Retinal pigment epithelial cell (primary cell): Measurements from ENCODE around the gene CARD9.

Experiments used
- DNase-seq: peaks from one replicate; pipeline ENCODE4 v3.0.0-alpha.2; 2010; ENCODE audit warnings: low read depth
- H3K4me3 ChIP-seq: 2 replicates; pipeline ENCODE4 v1.5.1; 2011; ENCODE audit warnings: mild to moderate bottlenecking, low read length, control low read depth, moderate library complexity
- CTCF ChIP-seq: conservative IDR thresholded peaks from 2 replicates; pipeline ENCODE4 v1.5.1; 2011; ENCODE audit warnings: low read depth, low read length, control low read depth, inconsistent platforms

The CARD9 gene, protein sequence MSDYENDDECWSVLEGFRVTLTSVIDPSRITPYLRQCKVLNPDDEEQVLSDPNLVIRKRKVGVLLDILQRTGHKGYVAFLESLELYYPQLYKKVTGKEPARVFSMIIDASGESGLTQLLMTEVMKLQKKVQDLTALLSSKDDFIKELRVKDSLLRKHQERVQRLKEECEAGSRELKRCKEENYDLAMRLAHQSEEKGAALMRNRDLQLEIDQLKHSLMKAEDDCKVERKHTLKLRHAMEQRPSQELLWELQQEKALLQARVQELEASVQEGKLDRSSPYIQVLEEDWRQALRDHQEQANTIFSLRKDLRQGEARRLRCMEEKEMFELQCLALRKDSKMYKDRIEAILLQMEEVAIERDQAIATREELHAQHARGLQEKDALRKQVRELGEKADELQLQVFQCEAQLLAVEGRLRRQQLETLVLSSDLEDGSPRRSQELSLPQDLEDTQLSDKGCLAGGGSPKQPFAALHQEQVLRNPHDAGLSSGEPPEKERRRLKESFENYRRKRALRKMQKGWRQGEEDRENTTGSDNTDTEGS

GRCh38 chr9:136373300-136374182, at the start of gene CARD9:
CARD9 (minus strand) TSS chr9:136373669; CDS start chr9:136372078, 1,591 bp downstream.
- H3K4me3 ChIP-seq = no peak within 1 kb of the TSS
- DNase-seq = no peak
- no peak for TF ChIP-seq CTCF

DNA sequence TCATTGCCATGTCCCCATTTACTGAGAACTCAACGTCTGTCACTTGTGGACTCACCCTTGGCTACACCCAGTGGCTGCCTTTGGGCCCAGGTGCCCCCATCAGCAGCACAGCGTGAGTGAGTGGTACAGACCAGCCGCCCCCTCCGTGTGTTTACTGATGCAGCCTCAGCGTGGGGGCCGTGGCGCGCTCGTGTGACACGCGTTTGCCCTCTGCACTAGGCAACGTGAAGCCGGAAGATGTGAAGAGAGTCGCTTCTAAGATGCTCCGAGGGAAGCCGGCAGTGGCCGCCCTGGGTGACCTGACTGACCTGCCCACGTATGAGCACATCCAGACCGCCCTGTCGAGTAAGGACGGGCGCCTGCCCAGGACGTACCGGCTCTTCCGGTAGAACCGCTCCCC, 49.4 kb upstream of the CARD9 start:
- no peak for TF ChIP-seq CTCF
- H3K4me3 ChIP-seq = no peak overlapping the region
- no peak for DNase-seq

DNA sequence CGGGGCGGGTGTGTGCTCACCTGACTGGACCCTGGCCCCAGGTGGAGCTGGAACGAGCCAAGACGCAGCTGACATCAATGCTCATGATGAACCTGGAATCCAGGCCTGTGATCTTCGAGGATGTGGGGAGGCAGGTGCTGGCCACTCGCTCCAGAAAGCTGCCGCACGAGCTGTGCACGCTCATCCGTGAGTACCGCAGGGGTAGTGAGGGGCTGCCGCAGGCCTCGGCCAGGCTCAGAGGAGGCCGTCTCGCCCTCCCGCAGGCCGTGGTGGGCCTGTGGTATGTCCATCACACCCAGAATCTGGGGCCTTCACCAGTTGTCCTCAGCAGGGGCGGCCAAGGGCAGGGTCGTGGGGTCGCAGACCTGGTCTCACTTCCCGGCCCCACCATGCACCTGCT, 48.3 kb upstream of the CARD9 start:
- no peak for DNase-seq
- H3K4me3 ChIP-seq = no peak overlapping the region
- TF ChIP-seq CTCF = no peak

GRCh38 chr9:136419092-136419420, 45.6 kb upstream of the CARD9 start:
- DNase-seq = no peak

GRCh38 chr9:136418182-136419091, 45.0 kb upstream of the CARD9 start:
- H3K4me3 ChIP-seq = no peak overlapping the region
- TF ChIP-seq CTCF = no peak
- no peak for DNase-seq

More at GRCh38 chr9:136419092-136419420, 45.6 kb upstream of the CARD9 start:
- H3K4me3 ChIP-seq = no peak overlapping the region
- TF ChIP-seq CTCF = no peak

DNA sequence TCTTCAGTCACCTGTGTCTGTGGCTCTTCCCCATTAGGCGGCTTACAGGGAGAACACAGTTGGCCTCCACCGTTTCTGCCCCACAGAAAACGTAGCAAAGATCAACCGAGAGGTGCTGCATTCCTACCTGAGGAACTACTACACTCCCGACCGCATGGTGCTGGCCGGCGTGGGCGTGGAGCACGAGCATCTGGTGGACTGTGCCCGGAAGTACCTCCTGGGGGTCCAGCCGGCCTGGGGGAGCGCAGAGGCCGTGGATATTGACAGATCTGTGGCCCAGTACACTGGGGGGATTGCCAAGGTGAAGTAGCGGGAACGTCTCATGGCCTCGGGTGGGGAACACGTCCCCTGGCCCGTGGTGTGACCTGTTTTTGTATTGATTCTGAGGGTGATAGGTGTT, 43.4 kb upstream of the CARD9 start:
- no peak for DNase-seq
- H3K4me3 ChIP-seq = no peak overlapping the region
- no peak for TF ChIP-seq CTCF
